SK-N-SH (cell line): ENCODE data around the gene NPC2. TPM values are rescaled to one million over a fixed set of nuclear protein-coding genes. Genes with fewer than 3 reads are reported as not detected.

ENCODE experiments used
- CTCF ChIA-PET: fragments of 300-600, 350-600 bp; formaldehyde crosslinking; extraction: SDS; loops from one replicate; lab custom pipeline; 2021; lab: Yijun Ruan, JAX
- POLR2A ChIA-PET: fragments of 350-600 bp; sonication (Branson Sonifier 250); formaldehyde crosslinking; extraction: SDS; loops from one replicate; lab custom pipeline; 2020; ENCODE audit warnings: antibody characterized with exemption, inconsistent platforms; lab: Yijun Ruan, JAX
- DNase-seq: peaks from one replicate; pipeline ENCODE4 v3.0.0; 2012
- H2AFZ ChIP-seq: fragments of 200-600 bp; sonication (generic); 2 replicates; pipeline ENCODE4 v1.8.1; 2016; ENCODE audit warnings: antibody characterized with exemption, mild to moderate bottlenecking, low read depth
- H3F3A ChIP-seq: fragments of 200-600 bp; sonication (generic); replicated peaks from 2 replicates; pipeline ENCODE3; 2016; ENCODE audit warnings: antibody characterized with exemption, mild to moderate bottlenecking; ENCODE audit not compliant: insufficient read depth
- H3K27ac ChIP-seq, 2 experiments: fragments of 200-500 bp in 1 of 2; fragments of 200-600 bp in 1 of 2; sonication (Bioruptor generic) in 1 of 2; sonication (generic), shearing (Covaris generic) in 1 of 2; 2 replicates each; pipeline versions ENCODE4 v1.5.1 to v1.6.1; 2014 to 2016; ENCODE audit warnings: low read depth in 2 of 2, inconsistent platforms in 1 of 2, low read length in 1 of 2, mild to moderate bottlenecking in 1 of 2, mixed read lengths in 1 of 2
- H3K27me3 ChIP-seq: fragments of 200-600 bp; sonication (generic), shearing (Covaris generic); 2 replicates; pipeline ENCODE4 v1.6.1; 2016; ENCODE audit warnings: mixed run types; ENCODE audit not compliant: insufficient read depth
- H3K36me3 ChIP-seq, 2 experiments: fragments of 200-500 bp in 1 of 2; fragments of 200-600 bp in 1 of 2; sonication (Bioruptor generic) in 1 of 2; sonication (generic) in 1 of 2; replicated peaks in 1 of 2; 2 replicates each; pipeline versions ENCODE3 to v1.5.1; 2014 to 2016; ENCODE audit warnings: low read length in 1 of 2, mild to moderate bottlenecking in 1 of 2; ENCODE audit not compliant: insufficient read depth in 2 of 2, control insufficient read depth in 1 of 2
- H3K4me1 ChIP-seq, 2 experiments: fragments of 200-500 bp in 1 of 2; fragments of 200-600 bp in 1 of 2; sonication (Bioruptor generic) in 1 of 2; sonication (generic), shearing (Covaris generic) in 1 of 2; 2 replicates each; pipeline versions ENCODE4 v1.5.1 to v1.6.1; 2014 to 2016; ENCODE audit warnings: low read depth in 1 of 2, low read length in 1 of 2, mixed run types in 1 of 2; ENCODE audit not compliant: insufficient read depth in 2 of 2, control insufficient read depth in 1 of 2
- H3K4me2 ChIP-seq: fragments of 200-600 bp; sonication (generic), shearing (Covaris generic); 2 replicates; pipeline ENCODE4 v1.6.1; 2017; ENCODE audit warnings: mixed run types
- H3K4me3 ChIP-seq, 2 experiments: fragments of 200-500 bp in 1 of 2; fragments of 200-600 bp in 1 of 2; sonication (Bioruptor generic) in 1 of 2; sonication (generic), shearing (Covaris generic) in 1 of 2; 2 replicates each; pipeline versions ENCODE4 v1.5.1 to v1.8.1; 2014 to 2016; ENCODE audit warnings: low read depth in 2 of 2, inconsistent platforms in 1 of 2, low read length in 1 of 2, mild to moderate bottlenecking in 1 of 2, mixed read lengths in 1 of 2, moderate library complexity in 1 of 2
- H3K79me2 ChIP-seq: fragments of 200-600 bp; sonication (generic); 2 replicates; pipeline ENCODE4 v1.8.1; 2017; ENCODE audit warnings: mild to moderate bottlenecking; ENCODE audit not compliant: insufficient read depth
- H3K9ac ChIP-seq: fragments of 200-600 bp; sonication (generic); 2 replicates; pipeline ENCODE4 v1.6.1; 2017; ENCODE audit warnings: mixed run types
- H3K9me2 ChIP-seq: fragments of 200-600 bp; sonication (generic); 2 replicates; pipeline ENCODE4 v1.6.1; 2017; ENCODE audit warnings: mixed run types
- H3K9me3 ChIP-seq: fragments of 200-600 bp; sonication (generic); 2 replicates; pipeline ENCODE4 v1.6.1; 2017; ENCODE audit warnings: mixed run types, mild to moderate bottlenecking, moderate library complexity
- H4K20me1 ChIP-seq: fragments of 200-600 bp; sonication (generic); 2 replicates; pipeline ENCODE4 v1.6.1; 2017; ENCODE audit warnings: mild to moderate bottlenecking, mixed run types; ENCODE audit not compliant: insufficient read depth
- CHD2 ChIP-seq: fragments of 150-350 bp; IDR thresholded peaks from 2 replicates; pipeline ENCODE4 v1.6.1; 2018; ENCODE audit warnings: low read length; ENCODE audit not compliant: partially characterized antibody
- EZH2phosphoT487 ChIP-seq: fragments of 200-600 bp; sonication (generic); IDR thresholded peaks from 2 replicates; pipeline ENCODE4 v1.6.1; 2017; ENCODE audit warnings: low read depth, mixed run types, mild to moderate bottlenecking, antibody characterized with exemption, moderate library complexity, borderline replicate concordance
- FOSL2 ChIP-seq: IDR thresholded peaks from 2 replicates; pipeline ENCODE4 v1.4.0; 2012; ENCODE audit warnings: low read depth, mild to moderate bottlenecking, moderate library complexity, borderline replicate concordance
- FOXJ3 ChIP-seq: sonication (generic); formaldehyde crosslinking; IDR thresholded peaks from 2 replicates; pipeline ENCODE4 v1.5.1; 2020; ENCODE audit warnings: mild to moderate bottlenecking, missing genetic modification reagents
- GABPA ChIP-seq: IDR thresholded peaks from 2 replicates; pipeline ENCODE4 v1.4.0; 2012; ENCODE audit warnings: low read depth, mild to moderate bottlenecking
- IRF3 ChIP-seq: fragments of 150-350 bp; IDR thresholded peaks from 2 replicates; pipeline ENCODE4 v1.6.1; 2016; ENCODE audit warnings: mild to moderate bottlenecking, low read depth, low read length
- POLR2AphosphoS5 ChIP-seq: IDR thresholded peaks from 2 replicates; pipeline ENCODE4 v1.6.1; 2012; ENCODE audit warnings: low read depth, low read length
- RAD21 ChIP-seq: IDR thresholded peaks from 2 replicates; pipeline ENCODE4 v1.6.1; 2012; ENCODE audit warnings: mild to moderate bottlenecking, low read length
- TCF12 ChIP-seq: IDR thresholded peaks from 2 replicates; pipeline ENCODE4 v1.4.0; 2012
- WGBS: methylation state at CpG from one replicate; pipeline ENCODE4 v1.1.6; 2017; ENCODE audit warnings: low lambda C conversion rate; 5-methylcytosine and 5-hydroxymethylcytosine counted together
- polyA plus RNA-seq, 3 experiments: library from polyadenylated mRNA; depleted of rRNA; stranded (reverse); fragments of >200 nt; gene quantifications; 2 replicates each; pipeline ENCODE4 v1.2.3, GENCODE V29; 2012

NPC2 gene
- polyA plus RNA-seq, 1 of the 3 experiments (the other 2 are of a cell fraction): 522 TPM

GRCh38 chr14:74475678-74476077, 17.4 kb downstream of the NPC2 start (continued):
- TF ChIP-seq IRF3 (no peak), EZH2phosphoT487 (no peak), RAD21 (no peak), TCF12 (no peak)

GRCh38 chr14:74474376-74474775, 18.7 kb downstream of the NPC2 start:
- Histone ChIP-seq H3F3A (peaks cover 6% of the 10 kb centered on the region), H3K27ac (no peak overlapping the region), H2AFZ (no peak overlapping the region), H3K4me3 (no peak overlapping the region), H3K4me1 (peaks cover 0 to 4% of the 10 kb centered on the region in 2 experiments; a peak in 1 of 4 replicates), H3K79me2 (no peaks in the 10 kb centered on the region), H3K4me2 (no peak overlapping the region), H3K9me3 (no peaks in the 10 kb centered on the region), H3K36me3 (peaks cover 0 to 16% of the 10 kb centered on the region in 2 experiments), H4K20me1 (no peaks in the 10 kb centered on the region), H3K9me2 (no peaks in the 10 kb centered on the region), H3K27me3 (no peaks in the 10 kb centered on the region), H3K9ac (no peak overlapping the region)
- TF ChIP-seq EZH2phosphoT487 (no peak), GABPA (no peak), FOXJ3 (no peak), CHD2 (no peak), FOSL2 (no peak), POLR2AphosphoS5 (no peak)
- ChIA-PET POLR2A (no interaction called here), CTCF (interaction anchor here (0.6 to 10.1 kb wide), 4 partner anchors 15 to 455 kb away, joined by 3 to 249 read pairs (median 5); no protein-coding TSS in a partner anchor)
- no peak for DNase-seq
- 84% methylated on average over 2 of the region's 2 CpGs for WGBS

- no peak overlapping the region for H3K4me2 ChIP-seq
- peaks cover 6% of the 10 kb centered on the region for H3F3A ChIP-seq
- no peak overlapping the region for H3K27ac ChIP-seq
- POLR2A ChIA-PET: no interaction called here
- H3K27me3 ChIP-seq: no peaks in the 10 kb centered on the region
- 84% methylated on average over 2 of the region's 2 CpGs for WGBS
- H3K9me3 ChIP-seq: no peaks in the 10 kb centered on the region
- peaks cover 0 to 10% of the 10 kb centered on the region in 2 experiments for H3K36me3 ChIP-seq
- H3K9ac ChIP-seq: no peak overlapping the region
- CTCF ChIA-PET: interaction anchor here (1.2 kb wide), 1 partner anchor 29 kb away, joined by 3 read pairs; no protein-coding TSS in a partner anchor
- H3K4me1 ChIP-seq: peaks cover 0 to 4% of the 10 kb centered on the region in 2 experiments; a peak in 1 of 4 replicates
- no peak for DNase-seq
- H4K20me1 ChIP-seq: no peaks in the 10 kb centered on the region
- H2AFZ ChIP-seq: no peak overlapping the region
- no peaks in the 10 kb centered on the region for H3K9me2 ChIP-seq
- no peaks in the 10 kb centered on the region for H3K79me2 ChIP-seq
- no peak for TF ChIP-seq TCF12
- H3K4me3 ChIP-seq: no peak overlapping the region
Observed at GRCh38 chr14:74472601-74473000, 20.5 kb downstream of the NPC2 start.
